Vagina (tissue), 2 donors: ENCODE data around the gene TMEM61. TPM values are rescaled to one million over a fixed set of nuclear protein-coding genes. Genes with fewer than 3 reads are reported as not detected.

Experiments
- DNase-seq, 2 donors: peaks; one replicate each; pipeline ENCODE4 v3.0.0-alpha.2; 2017; ENCODE audit errors: extremely low spot score in 2 of 2
- H3K27ac ChIP-seq: fragments of 200-600 bp; sonication (generic); one replicate; pipeline ENCODE4 v1.5.1; 2019
- H3K27me3 ChIP-seq: fragments of 200-600 bp; sonication (generic); one replicate; pipeline ENCODE4 v1.5.1; 2019
- H3K36me3 ChIP-seq, 2 donors: fragments of 200-600 bp; sonication (generic); one replicate each; pipeline ENCODE4 v1.5.1; 2017 to 2019
- H3K4me1 ChIP-seq: fragments of 200-600 bp; sonication (generic); one replicate; pipeline ENCODE4 v1.5.1; 2019
- H3K4me3 ChIP-seq, 2 donors: fragments of 200-600 bp; sonication (generic); 1 replicate in 1 of 2; 2 replicates in 1 of 2; pipeline ENCODE4 v1.5.1; 2016 to 2019
- H3K9me3 ChIP-seq: fragments of 200-600 bp; sonication (generic); one replicate; pipeline ENCODE4 v1.5.1; 2019
- POLR2A ChIP-seq, 2 donors: fragments of 450-650 bp; IDR thresholded peaks; one replicate each; pipeline ENCODE4 v1.6.1; 2017; ENCODE audit warnings: antibody characterized with exemption in 2 of 2, mild to moderate bottlenecking in 2 of 2, moderate library complexity in 2 of 2
- POLR2AphosphoS5 ChIP-seq, 2 donors: sonication (generic); formaldehyde crosslinking; IDR thresholded peaks; one replicate each; pipeline ENCODE4 v1.9.0; 2017; ENCODE audit warnings: antibody characterized with exemption in 2 of 2, mild to moderate bottlenecking in 2 of 2, low read depth in 1 of 2; ENCODE audit not compliant: insufficient read depth in 1 of 2
- intact Hi-C: fragments of 100-400 bp; cut with DNase I; formaldehyde crosslinking; loops from one replicate; pipeline ENCODE4 v1.15.1; 2023
- total RNA-seq: library from RNA; depleted of rRNA; stranded (reverse); fragments of >200 nt; gene quantifications from one replicate; pipeline ENCODE4 v1.2.3, GENCODE V29; 2016
- TF ChIP-seq, protein P1 (sequence below), 3 experiments: fragments of 450-650 bp in 2 of 3; fragments of 200-600 bp in 1 of 3; sonication (generic) in 1 of 3; IDR thresholded peaks; one replicate each; pipeline ENCODE4 v1.5.1; 2017 to 2019; ENCODE audit warnings: antibody characterized with exemption in 3 of 3, mild to moderate bottlenecking in 2 of 3, moderate library complexity in 2 of 3

Gene TMEM61
- total RNA-seq, 1 donor from 2014 or later: 3.4 TPM

DNA sequence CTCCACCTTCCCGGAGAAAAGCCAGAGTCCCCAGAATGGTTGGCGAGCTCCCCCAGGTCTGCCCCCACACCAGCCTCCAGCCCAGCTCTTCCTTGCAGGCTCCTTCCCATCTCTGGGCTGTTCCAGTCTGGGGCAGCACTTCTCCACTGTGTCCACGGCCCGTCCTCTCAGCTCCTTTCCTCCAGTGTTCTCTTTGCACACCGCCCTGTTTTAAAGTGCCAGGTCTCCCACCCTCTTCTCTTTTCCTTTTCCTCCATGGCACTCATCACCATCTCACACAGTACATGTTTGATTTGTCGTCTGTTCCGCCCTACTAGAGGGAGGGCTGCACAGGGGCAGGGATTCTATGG is 52.8 kb downstream of the TMEM61 start:
- intact Hi-C loops: no loop called here
- H3K27me3 ChIP-seq: no peaks in the 10 kb centered on the region
- H3K36me3 ChIP-seq: no peaks in the 10 kb centered on the region
- H3K27ac ChIP-seq: no peak overlapping the region
- no peaks in the 10 kb centered on the region for H3K9me3 ChIP-seq
- DNase-seq: no peak
- no peak overlapping the region for H3K4me3 ChIP-seq
- TF ChIP-seq POLR2A (IDR thresholded peaks at IDR 0.05): no peak
- TF ChIP-seq, protein P1, sequence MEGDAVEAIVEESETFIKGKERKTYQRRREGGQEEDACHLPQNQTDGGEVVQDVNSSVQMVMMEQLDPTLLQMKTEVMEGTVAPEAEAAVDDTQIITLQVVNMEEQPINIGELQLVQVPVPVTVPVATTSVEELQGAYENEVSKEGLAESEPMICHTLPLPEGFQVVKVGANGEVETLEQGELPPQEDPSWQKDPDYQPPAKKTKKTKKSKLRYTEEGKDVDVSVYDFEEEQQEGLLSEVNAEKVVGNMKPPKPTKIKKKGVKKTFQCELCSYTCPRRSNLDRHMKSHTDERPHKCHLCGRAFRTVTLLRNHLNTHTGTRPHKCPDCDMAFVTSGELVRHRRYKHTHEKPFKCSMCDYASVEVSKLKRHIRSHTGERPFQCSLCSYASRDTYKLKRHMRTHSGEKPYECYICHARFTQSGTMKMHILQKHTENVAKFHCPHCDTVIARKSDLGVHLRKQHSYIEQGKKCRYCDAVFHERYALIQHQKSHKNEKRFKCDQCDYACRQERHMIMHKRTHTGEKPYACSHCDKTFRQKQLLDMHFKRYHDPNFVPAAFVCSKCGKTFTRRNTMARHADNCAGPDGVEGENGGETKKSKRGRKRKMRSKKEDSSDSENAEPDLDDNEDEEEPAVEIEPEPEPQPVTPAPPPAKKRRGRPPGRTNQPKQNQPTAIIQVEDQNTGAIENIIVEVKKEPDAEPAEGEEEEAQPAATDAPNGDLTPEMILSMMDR (IDR thresholded peaks at IDR 0.05): no peak
- TF ChIP-seq POLR2AphosphoS5 (IDR thresholded peaks at IDR 0.05; ENCODE audit: insufficient read depth in 1 of 2, low read depth in 1 of 2): no peak
- no peaks in the 10 kb centered on the region for H3K4me1 ChIP-seq

DNA sequence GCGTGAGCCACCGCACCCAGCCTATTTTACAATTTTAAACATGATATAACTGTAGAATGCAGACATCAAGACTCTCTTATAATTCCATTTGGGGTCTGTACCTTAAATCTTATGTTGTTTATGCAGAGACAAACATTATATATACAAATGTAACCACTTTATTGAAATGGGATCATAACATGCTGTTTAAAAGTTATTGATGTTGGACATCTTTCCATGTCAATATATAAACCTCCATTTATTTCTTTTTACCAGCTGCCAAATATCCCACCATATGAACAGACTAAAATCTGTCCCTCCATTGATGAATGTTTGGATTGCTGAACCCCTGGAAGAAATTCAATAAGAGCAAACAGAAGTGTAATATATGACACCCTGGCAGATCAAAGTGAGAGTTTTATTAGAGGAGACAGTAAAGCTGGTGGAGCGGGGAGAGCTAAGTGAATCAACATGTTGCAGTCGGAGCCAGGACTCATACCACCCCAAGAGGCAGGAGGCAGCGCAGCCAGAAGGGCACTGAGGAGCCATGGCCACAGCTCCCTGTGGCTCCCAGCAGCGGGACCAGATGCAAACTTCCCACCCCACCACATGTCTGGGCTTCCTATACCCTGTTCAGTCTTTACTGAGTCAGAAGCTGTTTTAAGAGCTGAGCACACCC is 54.2 kb downstream of the TMEM61 start:
- intact Hi-C loops: no loop called here
- Histone ChIP-seq H3K4me3 (no peak overlapping the region), H3K27me3 (no peaks in the 10 kb centered on the region), H3K9me3 (no peaks in the 10 kb centered on the region), H3K4me1 (peaks cover 7% of the 10 kb centered on the region), H3K36me3 (no peaks in the 10 kb centered on the region), H3K27ac (no peak overlapping the region)
- no peak for DNase-seq
- TF ChIP-seq, protein P1 (IDR thresholded peaks at IDR 0.05): no peak
- TF ChIP-seq POLR2A (IDR thresholded peaks at IDR 0.05) (no peak), POLR2AphosphoS5 (IDR thresholded peaks at IDR 0.05; ENCODE audit: insufficient read depth in 1 of 2, low read depth in 1 of 2) (no peak)

- no peaks in the 10 kb centered on the region for H3K27me3 ChIP-seq
- DNase-seq: no peak
- H3K27ac ChIP-seq: no peak overlapping the region
- no peaks in the 10 kb centered on the region for H3K9me3 ChIP-seq
- no peaks in the 10 kb centered on the region for H3K36me3 ChIP-seq
- H3K4me1 ChIP-seq: peaks cover 18% of the 10 kb centered on the region
- intact Hi-C loops: no loop called here
- TF ChIP-seq POLR2AphosphoS5 (IDR thresholded peaks at IDR 0.05; ENCODE audit: insufficient read depth in 1 of 2, low read depth in 1 of 2) (no peak), POLR2A (IDR thresholded peaks at IDR 0.05) (no peak)
- TF ChIP-seq, protein P1 (IDR thresholded peaks at IDR 0.05): no peak
- no peak overlapping the region for H3K4me3 ChIP-seq
Measured at GRCh38 chr1:55035904-55036303, 55.5 kb downstream of the TMEM61 start.

GRCh38 chr1:55037733-55038551 is 57.5 kb downstream of the TMEM61 start:
- Histone ChIP-seq H3K9me3 (no peaks in the 10 kb centered on the region), H3K36me3 (no peaks in the 10 kb centered on the region), H3K27ac (no peak overlapping the region), H3K4me1 (peaks cover 20% of the 10 kb centered on the region), H3K27me3 (no peaks in the 10 kb centered on the region), H3K4me3 (no peak overlapping the region)
- intact Hi-C loops: no loop called here
- DNase-seq: no peak
- TF ChIP-seq, protein P1 (IDR thresholded peaks at IDR 0.05): no peak
- TF ChIP-seq POLR2AphosphoS5 (IDR thresholded peaks at IDR 0.05; ENCODE audit: insufficient read depth in 1 of 2, low read depth in 1 of 2) (no peak), POLR2A (IDR thresholded peaks at IDR 0.05) (no peak)

GRCh38 chr1:55038552-55038838 is 58.1 kb downstream of the TMEM61 start:
- TF ChIP-seq POLR2A (IDR thresholded peaks at IDR 0.05) (no peak), POLR2AphosphoS5 (IDR thresholded peaks at IDR 0.05; ENCODE audit: insufficient read depth in 1 of 2, low read depth in 1 of 2) (no peak)
- Histone ChIP-seq H3K4me3 (no peak overlapping the region), H3K27me3 (no peaks in the 10 kb centered on the region), H3K4me1 (peaks cover 20% of the 10 kb centered on the region), H3K9me3 (no peaks in the 10 kb centered on the region), H3K27ac (no peak overlapping the region), H3K36me3 (no peaks in the 10 kb centered on the region)
- intact Hi-C loops: no loop called here
- no peak for DNase-seq
